ENCODE data around the gene GABRB1.

DNA sequence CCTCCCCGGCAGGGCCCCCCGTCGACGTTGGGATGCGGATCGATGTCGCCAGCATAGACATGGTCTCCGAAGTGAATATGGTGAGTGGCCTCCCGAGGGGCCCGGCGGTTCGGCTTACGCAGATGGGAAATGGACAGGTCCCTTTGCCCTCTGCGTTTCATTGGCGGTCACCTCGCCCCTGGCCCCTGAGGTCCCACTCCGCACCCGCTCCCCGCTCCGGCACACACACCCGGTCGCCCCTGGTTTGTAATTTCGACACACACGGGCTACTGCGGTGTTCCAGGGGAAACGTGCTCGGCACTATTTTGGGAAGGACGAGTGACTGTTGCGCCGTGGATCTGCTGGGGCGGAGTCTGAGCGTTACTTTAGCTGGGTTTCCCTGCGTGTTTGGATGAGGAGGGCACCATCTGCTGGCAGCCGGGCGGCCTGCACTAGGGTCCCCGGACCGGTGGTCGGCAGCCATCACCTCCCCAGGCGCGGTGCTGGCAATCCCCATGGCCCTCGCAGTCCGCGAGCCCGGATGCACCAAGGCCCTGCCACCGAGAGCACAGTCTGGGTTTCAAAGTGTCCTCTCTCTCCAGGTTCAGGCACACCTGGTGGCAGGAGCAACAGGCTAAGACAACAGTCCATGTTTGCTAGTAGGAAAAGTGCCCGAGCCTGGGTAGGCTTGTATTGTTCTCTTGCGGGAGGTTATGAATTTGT, 1.2 kb downstream of the GABRB1 start:
- TF ChIP-seq, protein P1, sequence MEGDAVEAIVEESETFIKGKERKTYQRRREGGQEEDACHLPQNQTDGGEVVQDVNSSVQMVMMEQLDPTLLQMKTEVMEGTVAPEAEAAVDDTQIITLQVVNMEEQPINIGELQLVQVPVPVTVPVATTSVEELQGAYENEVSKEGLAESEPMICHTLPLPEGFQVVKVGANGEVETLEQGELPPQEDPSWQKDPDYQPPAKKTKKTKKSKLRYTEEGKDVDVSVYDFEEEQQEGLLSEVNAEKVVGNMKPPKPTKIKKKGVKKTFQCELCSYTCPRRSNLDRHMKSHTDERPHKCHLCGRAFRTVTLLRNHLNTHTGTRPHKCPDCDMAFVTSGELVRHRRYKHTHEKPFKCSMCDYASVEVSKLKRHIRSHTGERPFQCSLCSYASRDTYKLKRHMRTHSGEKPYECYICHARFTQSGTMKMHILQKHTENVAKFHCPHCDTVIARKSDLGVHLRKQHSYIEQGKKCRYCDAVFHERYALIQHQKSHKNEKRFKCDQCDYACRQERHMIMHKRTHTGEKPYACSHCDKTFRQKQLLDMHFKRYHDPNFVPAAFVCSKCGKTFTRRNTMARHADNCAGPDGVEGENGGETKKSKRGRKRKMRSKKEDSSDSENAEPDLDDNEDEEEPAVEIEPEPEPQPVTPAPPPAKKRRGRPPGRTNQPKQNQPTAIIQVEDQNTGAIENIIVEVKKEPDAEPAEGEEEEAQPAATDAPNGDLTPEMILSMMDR (conservative IDR thresholded peaks at IDR 0.05 in 1 of 2, IDR thresholded peaks at IDR 0.05 in 1 of 2; ENCODE audit: low read depth in 1 of 2, low read length in 2 of 2), result peak; percentile 59 to 89
- no peak for TF ChIP-seq EZH2 (IDR thresholded peaks at IDR 0.05; ENCODE audit: low read length, missing control alignments)

All from fibroblast of lung (primary cell).